Stimulated activated CD4-positive, alpha-beta T cell treated with anti-CD3 and anti-CD28 coated beads, TNF-alpha, amount 100 ng/mL, for 48 hours (primary cell): Measurements from ENCODE around the gene GPC6.

Experiments used
- DNase-seq, 3 donors: peaks; one replicate each; pipeline ENCODE4 v3.0.0-alpha.2; 2020; ENCODE audit warnings: low read depth in 3 of 3

Gene GPC6

DNA sequence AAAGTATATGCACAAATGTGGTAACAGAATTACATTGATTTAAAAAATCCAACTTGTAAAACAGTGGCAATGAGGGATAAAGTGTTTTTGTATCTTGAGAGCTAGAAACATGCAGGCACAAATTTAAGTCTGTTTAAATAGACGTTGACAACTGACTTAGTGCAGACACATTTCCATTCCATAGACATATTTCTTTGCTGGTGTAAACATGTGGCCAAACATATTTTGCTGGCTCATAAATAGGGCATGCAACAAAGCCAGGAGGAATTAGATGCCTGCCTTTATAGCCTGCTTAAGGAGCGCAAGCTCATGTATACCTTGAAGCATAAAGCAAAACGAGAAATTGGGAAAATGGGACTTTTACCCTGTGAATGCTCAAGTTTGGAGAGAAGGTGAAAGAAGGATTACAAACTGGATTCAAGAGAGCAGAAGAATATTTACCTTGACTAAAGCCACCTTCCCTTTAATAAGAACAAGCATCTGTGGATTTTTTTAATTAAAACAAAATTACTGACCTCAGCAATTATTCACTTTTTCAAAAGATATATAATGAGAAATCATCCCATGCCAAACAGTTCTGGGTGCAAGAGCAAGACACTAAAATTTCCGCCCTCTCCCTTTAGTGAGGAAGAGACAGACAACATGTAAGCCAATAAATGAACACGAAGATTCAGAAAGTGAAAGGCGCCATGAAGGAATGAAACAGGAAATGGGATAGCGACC is 1181.9 kb downstream of the GPC6 start:
- DNase-seq, result no peak

- DNase-seq, result peak in 1 of 3 donors; percentile 14
Measured at GRCh38 chr13:94411747-94412146, 1185.1 kb downstream of the GPC6 start.

DNA sequence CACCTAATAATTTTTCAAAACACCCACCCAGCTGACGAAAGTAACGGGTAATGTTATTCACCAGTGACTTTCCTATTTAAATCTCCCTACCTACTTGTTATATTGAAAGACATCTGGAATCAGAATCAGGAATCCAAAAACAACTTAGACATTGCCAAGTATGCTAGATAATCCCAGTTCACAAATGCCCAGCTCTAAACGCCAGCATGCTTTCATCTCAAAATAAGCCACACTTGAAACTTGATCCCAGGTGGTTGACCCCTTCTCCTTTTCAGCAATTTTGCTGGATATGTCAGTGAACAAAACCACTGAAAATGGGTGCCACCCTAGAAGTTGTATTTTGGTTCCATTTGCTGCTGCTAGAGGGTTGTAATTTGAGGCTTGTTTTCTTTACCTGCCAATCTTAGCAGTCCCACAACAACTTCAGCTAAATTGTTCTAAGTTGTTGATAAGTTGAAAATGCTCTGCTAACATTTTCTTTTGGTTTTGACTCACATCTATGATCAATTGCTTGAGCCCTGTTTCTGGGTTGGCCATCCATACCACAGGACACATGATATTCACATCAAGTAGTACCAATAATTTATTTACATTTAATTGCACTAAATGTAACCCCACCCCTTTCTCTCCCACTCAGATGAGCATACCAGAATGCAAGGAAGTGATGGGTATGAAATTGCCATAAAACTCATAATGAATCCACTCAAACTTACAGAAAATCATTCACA is 1186.4 kb downstream of the GPC6 start:
- DNase-seq, result no peak

DNA sequence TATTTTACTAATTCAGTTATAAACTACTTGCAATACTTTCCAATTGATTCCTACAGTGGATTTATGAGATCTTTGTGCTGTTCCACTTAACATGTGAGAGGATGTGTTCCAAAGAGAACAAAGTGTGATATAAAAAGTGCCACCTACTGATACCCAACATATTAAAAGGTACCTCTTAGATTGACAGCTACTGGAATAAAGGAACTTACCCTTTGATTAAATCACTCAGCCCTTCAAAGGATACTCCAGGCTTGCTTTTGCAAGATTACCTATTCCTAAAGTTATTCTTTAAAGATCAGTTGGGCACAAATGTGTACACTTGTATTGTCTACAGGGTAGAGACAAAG is 1187.0 kb downstream of the GPC6 start:
- no peak for DNase-seq

- DNase-seq, result no peak
Measured at GRCh38 chr13:94414141-94414540, 1187.5 kb downstream of the GPC6 start.

- no peak for DNase-seq
Measured at GRCh38 chr13:94414708-94415107, 1188.1 kb downstream of the GPC6 start.

DNA sequence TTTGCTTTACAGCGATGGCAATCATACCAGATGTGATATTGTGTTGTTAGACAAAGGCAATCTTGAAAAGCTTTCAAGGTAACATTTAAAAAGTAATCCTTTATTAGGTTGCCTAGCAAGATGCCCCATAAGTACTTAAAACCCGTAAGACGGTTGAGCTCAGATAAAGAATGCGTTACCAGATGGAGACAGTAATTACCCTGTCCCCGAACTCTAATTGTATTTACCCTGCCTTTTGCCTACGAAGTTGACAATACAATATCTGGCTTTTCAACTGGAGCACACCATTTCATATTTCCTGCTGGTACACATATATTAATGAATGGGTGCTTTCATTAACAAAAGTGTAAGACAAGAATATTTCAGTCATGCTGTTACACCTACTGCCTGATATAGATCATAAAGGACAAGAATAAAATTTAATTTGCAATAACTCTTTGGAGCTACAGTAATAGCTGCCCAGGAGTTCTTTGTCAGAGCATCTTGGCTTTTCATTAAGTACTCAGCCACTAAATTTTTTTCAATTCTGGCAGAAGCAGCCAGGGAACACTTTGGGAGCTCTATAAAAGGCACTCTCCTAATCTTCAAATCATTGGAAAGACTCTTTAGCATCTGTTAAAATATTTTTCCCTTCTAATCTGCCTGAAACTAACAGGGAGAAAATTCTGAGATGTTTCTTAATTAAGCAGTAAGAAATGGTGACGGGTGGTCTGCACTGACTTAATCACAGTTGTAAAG is 1189.1 kb downstream of the GPC6 start:
- DNase-seq, result no peak

DNA sequence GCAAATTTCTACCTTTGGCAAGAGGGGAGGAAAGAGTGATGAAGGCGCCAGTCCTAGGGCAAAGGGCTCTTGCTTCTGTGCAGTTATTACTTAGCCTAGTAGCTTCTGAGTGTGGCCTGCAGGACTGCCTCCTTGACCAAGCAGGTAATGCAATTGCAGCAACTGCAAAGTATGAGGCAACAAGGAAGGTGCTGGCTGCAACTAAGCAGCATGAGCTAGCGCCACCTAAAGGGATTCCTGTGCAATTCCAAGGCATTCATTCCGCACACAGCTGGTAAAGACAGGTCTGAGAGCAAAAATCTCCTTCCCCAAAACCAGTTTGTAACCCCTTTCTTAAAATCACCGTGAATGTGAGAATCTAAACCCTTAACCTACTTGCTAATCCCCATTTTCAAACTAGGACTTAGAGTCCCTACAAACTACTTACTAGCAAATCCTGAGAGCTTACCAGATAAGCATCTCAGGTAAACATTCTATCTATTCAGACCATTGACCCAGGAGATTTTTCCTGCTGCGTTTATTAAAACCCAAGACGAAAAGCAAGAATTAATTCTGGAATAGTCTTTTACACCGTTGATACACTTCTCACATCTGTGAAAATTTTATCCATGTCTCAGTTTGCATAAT is 1190.0 kb downstream of the GPC6 start:
- DNase-seq, result no peak

GRCh38 chr13:94417294-94417693 is 1190.7 kb downstream of the GPC6 start:
- DNase-seq, result no peak

- peak in 2 of 3 donors; percentile 17 to 49 for DNase-seq
Measured at GRCh38 chr13:94419304-94419924, 1192.8 kb downstream of the GPC6 start.

DNA sequence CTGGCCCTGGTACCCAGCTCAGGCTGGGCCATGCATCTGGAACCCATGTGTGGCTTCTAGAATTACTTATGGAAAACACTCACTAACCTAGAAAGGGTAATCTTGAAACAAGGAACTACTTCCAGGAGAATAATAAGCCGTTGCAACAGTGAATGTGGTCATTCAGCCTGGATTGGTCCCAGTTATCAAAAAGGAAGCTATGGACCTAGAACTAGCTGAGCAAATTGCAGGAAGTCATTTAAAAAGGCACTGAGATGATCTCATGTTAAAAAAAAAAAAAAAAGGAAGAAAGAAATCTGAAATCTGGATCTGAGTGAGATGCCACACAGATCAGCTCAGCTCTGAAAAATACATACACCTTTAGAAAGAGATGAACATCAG is 1193.3 kb downstream of the GPC6 start:
- DNase-seq, result no peak

DNA sequence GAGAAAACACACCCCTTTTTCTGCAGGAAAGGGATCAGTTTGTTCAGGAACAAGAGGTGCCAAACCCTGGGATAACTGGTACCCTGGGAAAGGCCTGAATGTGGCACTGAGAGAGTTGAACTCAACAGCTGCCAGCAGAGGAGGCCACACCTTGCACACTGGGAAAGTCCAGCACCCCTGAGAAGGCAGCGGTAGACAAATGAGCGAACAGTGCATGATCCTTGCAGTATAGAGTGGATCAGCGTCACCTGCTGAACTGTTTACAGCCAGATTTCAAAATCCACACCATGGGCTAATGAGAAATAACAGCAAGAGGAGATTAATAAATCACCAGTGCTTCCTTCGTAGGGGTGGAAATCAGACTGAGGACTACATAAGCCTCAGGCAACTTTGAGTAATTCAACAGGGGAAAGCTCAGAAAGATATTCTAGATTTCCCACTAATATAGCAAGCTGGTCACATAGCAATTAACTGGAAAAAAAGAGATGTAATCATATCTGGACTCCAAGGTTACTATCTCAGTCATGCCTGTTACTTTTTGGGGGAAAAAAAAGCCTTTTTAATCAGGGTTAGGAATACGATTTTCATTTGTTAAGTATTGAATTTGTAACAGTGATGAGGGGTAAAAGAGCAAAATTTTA is 1200.8 kb downstream of the GPC6 start:
- no peak for DNase-seq

GRCh38 chr13:94431574-94431973 is 1205.0 kb downstream of the GPC6 start:
- DNase-seq, result no peak

GRCh38 chr13:94431987-94432386 is 1205.4 kb downstream of the GPC6 start:
- no peak for DNase-seq

DNA sequence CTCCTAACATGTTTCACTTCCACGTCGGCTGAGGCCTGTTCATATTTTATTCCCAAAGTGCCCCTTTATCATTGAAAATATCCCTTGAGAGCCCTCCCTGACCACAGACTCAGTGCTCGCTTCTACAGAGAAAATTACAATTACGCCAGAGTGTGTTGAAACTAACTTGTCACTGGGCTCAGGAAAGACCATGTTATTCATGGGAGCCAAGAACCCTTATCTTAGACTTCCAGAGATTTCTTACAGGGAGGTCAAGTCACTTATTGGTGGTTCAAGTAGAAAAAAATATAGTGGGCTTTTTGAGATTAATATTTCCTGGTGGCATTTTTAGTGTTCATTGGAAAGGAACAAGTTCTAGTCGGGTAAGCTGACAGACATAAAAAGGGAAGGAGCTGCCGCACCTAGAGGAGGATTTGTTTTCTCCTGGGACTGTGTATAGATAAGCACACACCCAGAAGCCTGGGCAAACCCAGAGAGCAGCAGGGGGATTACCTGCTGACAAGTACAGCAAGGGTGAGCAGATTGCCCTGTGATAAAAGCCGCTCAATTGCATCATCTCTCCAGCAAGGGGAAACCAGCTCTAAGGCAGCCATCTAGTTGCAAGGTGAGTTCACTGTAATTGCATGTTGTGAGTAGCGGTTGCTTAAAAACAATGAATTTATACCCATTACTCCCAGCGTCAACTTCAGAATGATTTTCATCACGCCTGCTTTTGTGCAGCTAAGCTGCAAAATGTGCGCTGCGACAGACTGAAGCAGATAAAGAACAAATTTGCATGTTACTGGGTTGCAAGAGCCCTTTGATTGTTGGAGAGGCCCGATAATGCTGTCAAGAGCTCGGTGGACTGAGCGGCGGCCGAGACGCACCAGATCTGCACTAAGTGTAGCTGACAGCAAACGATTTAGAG is 1206.7 kb downstream of the GPC6 start:
- peak in 1 of 3 donors; percentile 21 for DNase-seq

- DNase-seq, result no peak
Measured at GRCh38 chr13:94435604-94436226, 1209.1 kb downstream of the GPC6 start.

GRCh38 chr13:94444826-94445225 is 1218.2 kb downstream of the GPC6 start:
- DNase-seq, result no peak

DNA sequence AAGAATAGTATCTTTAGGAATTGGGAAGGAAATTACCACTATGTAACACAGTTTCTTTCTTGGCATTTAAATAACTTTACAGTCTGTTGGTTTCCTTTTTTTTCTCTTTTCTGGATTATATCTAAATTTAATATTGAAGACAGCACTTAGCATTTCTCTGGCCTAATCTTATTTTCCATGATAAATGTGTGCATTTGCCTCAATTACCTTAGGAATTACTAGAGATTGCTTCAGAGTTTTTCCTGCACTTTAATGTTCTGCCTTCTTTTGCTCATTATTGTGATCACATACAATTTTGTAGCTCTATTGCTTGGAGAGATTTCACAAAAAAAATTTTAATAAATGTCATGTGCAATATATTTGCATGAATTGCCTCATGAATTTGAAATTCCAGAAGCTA is 1227.7 kb downstream of the GPC6 start:
- DNase-seq, result no peak

DNA sequence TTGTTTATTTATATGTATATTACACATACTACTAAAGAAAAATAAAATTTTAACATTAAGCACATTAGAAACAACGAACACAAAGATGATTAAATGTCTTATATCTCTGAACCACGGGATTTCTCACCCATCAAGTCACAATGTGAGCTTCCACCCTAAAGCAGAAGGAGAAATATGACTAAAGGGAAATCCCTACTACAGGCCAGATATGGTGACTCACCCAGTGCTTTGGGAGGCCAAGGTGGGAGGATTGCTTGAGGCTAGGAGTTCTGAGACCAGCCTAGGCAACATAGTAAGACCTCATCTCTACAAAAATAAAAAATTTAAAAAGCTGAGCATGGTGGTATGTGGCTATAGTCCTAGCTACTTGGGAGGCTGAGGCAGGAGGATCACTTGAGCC is 1228.3 kb downstream of the GPC6 start:
- DNase-seq, result no peak

DNA sequence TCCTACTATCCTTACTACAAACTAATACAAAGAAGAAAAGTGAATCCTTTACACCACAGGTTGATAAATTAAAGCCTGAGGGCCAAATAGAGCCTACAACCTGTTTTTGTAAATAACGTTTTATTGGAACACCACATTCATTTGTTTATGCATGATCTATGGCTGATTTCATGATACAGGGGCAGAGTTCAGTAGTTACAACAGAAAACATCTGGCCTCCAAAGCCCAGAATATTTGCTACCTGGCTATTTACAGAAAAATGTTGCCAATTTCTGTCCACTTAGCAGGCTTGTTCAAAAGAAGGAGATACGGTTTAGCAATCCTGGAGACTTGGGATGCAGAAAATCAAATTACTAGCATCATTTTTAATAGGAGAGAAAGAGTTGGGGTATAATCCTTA is 1228.8 kb downstream of the GPC6 start:
- no peak for DNase-seq
